ENCODE measurements around the gene HERC5. TPM values are rescaled to one million over a fixed set of nuclear protein-coding genes. Genes with fewer than 3 reads are reported as not detected.
"Not testable (repeated sequence)": the region's sequence is repeated elsewhere in the genome, so short reads cannot be mapped to it uniquely, and the experiment has no call there.

Gene HERC5
- 6.1 and 7.1 TPM in 2 replicates for total RNA-seq (2014; rRNA removed; shearing (Covaris generic))

DNA sequence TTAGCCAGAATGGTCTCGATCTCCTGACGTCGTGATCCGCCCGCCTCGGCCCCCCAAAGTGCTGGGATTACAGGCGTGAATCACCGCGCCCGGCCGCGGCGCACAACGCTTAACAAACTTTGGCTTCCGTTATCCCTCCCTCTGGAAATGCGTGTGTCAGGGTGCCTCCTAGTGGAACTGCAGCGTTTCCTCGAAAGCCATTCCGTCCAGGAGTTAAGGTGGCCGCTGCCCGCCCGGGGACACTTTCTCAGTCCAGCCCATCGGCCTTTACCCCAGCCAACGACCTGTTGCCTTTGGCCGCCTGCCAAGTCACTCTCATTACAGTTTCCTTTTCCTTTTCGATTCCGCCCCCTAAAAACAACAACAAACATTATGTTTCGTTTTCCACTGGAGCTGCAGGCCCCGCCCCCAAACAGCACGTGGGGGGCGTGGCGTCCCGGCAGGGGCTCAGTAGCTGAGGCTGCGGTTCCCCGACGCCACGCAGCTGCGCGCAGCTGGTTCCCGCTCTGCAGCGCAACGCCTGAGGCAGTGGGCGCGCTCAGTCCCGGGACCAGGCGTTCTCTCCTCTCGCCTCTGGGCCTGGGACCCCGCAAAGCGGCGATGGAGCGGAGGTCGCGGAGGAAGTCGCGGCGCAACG, at the start of gene HERC5:
TSS of gene HERC5 (plus strand) at position 450 of the 637 bp plus-strand sequence. CDS start at position 601, 151 bp downstream.
- peak; percentile 94 for DNase-seq (ENCODE audit: low read depth)

DNA sequence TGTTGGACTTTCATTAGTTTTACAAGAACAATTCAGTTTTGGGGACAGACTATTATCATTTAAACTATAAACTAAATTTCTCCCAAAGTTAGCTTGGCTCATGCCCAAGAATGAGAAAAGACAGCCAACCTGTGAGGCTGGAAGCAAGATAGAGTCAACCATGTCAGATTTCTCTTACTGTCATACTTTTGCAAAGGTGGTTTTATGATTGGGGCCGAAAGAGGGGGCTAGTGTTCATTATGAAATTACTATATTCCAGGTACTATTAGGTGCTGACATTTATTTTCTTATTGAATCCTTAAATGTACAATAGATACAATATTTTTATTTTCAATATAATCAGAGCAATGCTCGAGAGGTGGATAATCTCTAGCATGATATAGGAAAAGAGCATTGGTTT, 47.7 kb upstream of the HERC5 start:
- no peak for DNase-seq (ENCODE audit: low read depth)

DNA sequence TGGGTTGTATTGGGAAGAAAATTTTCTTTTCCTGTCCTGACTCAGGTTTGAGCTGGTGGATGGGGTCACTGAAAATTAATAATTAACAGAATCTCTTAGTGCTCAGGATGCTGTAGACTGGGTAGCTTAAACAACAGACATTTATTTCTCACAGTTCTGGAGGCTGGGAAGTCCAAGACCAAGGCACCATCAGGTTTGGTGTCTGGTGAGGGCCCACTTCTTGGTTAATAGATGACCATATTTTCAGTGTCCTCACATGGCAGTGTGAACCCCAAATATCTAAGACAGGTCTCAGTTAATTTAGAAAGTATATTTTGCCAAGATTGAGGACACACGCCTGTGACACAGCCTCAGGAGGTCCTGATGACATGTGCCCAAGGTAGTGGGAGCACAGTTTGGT, 47.1 kb upstream of the HERC5 start:
- DNase-seq (ENCODE audit: low read depth), result no peak

DNA sequence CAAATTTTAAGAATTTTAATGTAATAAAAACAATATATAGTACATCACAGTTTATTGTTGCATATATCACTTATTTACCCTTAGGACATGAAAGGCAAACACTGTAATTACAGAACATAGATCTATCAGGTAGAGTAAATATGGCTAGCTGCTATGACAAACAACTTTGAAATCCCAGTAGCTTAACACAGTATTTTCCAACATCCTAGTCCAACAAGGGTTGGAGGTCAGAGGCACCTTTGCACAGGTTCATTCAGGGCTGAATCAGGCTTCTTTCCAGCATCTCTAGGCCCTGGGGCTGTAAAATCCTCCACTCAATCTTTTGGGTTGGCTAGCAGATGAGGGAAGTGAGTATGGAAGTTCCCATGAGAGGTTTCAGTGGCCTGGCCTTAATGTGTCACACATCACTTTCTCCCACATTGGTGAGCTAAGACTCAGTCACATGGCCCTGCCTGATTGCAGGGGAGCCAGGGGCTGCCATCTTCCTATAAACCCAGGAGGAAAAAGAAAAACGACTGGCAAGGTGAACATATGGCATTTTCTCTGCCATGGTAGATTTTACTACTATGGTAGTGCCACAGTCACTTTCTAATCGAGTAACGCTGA, 45.3 kb upstream of the HERC5 start:
- no peak for DNase-seq (ENCODE audit: low read depth)

DNA sequence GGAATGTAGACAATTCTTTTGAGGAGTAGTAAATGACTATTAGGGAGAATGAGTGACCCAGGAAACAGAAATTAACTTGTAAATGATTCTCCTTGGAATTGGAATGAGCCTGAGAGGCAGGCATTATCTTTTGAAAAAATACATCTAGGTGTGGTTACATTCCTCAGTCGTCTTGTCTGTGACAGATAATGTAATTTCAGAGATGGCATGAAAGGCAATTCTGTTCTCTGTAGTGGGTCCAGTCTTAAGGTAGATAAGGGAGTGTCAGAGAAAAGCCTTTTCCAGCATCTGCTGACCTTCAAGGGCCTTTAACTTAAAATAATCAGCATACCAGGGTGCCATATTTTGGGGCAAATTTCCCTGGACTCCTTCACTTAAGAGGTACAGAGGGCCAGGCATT, 43.1 kb upstream of the HERC5 start:
- no peak for DNase-seq (ENCODE audit: low read depth)

DNA sequence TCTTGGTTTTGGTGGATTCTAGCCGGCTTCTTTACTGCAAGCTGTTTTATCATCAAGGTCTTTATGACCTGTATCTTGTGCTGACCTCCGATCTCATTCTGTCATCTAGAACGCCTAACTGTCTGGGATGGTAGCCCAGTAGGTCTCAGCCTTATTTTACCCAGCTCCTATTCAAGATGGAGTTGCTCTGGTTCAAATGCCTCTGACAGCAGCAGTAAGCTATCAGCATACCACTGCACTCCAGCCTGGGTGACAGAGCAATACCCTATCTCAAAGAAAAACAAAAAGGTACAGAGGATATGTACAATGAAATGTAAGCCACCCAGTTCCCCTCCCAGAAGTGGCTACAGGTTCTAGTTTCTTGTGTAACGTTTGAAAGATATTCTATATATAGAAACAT, 42.2 kb upstream of the HERC5 start:
- no peak for DNase-seq (ENCODE audit: low read depth)

DNA sequence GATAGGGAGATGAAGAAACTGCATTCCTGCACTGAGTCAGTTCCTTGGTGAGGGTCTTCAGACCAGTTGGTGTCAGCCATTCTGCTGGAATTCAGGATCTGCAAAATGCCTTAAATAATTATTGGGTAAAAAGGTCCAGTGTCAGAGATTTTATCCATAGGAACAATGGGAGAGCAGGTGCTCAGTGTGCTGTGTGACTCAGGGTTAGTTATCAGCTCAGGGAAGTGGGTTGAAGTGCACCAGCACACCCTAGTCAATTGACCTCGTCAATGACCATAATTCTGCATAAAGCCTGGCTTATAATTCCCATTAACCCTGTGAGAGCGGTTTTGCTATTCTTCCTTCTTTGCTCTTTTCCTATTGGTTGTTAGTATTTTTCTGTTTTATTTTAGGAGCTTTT, 40.9 kb upstream of the HERC5 start:
- DNase-seq (ENCODE audit: low read depth), result no peak

DNA sequence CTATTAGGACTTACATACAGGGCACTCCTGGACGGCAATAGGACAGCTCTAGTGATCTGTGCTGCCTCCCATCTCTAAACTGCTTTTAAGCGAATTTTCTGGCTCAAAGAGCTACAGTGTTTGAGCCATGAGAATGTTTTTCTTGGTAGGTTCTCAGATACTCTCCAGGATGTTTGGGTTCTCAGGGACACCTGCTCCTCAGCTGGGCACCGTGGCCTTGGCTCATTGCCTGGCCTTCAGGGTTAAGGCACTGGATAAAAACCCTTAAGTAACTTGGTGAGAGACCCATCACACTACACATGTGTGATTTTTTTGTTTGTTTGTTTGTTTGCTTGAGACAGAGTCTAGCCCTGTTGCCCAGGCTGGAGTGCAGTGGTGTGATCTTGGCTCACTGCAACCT, 38.5 kb upstream of the HERC5 start:
- DNase-seq (ENCODE audit: low read depth), result no peak

DNA sequence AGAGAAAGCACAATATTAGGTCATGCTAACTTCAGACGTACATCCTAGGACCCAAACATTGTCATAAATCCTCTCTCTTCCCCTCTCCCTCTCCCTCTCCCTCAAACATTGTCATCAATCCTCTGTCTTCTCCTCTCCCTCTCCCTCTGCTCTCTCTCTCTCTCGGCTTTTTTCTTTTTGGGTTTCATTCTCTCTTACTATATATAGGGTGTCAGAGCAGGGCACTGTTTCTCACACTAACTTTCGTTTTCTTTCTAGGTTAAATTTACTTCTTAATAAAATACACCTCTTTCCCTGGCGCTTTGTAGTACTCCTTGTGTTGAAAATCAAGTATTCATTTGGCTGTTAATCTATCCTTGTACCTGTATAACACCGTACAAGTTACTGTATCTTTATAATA, 37.0 kb upstream of the HERC5 start:
- no peak for DNase-seq (ENCODE audit: low read depth)

DNA sequence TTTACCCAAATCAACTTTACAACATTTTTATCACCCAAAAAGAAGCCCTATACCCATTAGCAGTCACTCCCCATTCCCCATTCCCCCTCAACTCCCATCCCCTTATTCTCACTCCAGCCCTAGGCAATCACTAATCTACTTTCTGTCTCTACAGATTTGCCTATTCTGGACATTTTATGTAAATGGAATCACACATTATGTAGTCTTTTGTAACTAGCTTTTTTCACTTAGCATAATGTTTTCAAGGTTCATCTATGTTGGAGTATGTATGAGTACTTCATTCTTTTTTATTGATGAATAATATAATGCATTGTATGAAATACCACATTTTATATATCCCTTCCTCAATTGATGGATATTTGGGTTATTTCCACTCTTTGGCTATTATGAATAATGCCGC, 36.1 kb upstream of the HERC5 start:
- no peak for DNase-seq (ENCODE audit: low read depth)

DNA sequence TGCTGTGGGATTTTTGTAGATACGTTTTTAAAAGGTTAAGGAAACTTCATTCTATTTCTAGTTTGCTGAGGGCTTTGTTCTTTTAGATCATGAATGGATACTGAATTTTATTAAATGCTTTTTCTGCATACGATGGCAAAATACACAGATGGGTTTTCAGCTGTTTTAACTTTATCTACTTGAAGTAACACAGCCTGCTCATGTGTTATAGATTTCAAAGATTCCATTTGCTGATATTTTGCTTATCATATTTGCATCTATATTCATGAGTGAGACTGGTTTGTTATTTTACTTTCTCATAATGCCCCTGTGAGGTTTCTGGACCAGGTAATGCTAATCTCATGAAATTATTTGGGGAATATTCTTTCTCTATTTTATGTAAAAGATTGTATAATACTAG, 34.5 kb upstream of the HERC5 start:
- DNase-seq (ENCODE audit: low read depth), result no peak

DNA sequence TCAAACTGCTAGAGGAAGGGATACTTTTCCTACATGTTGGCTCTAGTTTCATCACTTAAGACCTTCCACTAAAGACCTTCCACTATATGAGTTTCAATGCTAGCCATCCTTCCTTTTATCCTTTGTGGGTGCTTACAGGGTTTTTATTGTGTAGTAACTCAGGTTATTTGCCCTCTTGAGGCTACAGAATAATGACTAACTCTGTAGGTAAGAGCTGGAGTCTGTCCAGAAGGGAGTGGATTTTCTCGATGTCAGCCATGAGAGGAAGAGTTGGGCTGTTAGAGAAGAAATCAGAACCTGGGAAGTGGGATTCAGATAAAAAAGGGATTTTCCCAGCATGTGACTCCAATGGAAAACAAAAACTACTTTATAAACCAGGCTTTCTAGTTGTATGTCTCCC, 27.5 kb upstream of the HERC5 start:
- no peak for DNase-seq (ENCODE audit: low read depth)

DNA sequence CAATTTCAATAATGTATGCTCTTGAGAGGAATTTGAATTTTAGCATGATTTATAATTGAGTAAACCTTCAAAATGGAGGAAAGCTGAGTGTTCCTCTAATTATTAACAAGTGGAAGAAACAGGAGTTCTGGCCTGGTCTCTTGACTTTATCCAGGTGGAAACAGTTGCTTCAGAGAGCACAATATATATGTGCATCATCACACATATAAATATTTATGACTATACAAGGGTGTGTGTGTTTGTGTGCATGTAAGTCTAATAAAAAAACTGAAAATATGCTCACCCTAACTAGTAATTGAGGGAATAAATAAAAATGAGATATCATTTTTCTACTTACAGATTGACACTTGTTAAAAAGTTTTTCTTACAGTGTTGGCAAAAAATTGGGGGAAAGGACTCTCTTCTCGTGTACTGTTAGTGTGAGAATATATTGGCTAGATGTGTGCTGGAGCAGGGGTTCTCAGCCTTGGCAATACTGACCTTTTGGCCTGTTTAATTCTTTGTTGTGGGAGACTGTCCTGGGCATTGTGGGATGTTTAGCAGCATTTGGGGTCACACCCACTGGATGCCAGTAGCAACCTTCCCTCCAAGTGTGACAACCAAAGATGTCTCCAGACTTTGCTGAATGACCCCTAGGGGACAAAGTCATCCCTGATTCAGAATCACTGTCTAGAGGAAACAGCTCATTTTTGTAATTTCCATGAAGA, 20.8 kb upstream of the HERC5 start:
- DNase-seq (ENCODE audit: low read depth), result no peak

DNA sequence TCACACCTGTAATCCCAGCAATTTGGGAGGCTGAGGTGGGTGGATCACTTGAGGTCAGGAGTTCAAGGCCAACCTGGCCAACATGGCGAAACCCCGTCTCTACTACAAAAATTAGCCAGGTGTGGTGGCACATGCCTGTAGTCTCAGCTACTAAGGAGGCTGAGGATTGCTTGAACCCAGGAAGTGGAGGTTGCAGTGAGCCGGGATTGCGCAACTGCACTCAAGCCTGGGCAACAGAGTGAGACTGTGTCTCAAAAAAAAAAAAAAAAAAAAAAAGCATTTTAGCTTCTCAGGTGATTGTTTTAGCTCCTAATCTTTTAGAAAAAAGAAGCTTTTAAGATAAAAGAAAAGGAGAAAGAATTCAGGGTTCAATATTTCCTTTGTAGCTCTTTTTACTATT, 19.0 kb upstream of the HERC5 start:
- not testable (repeated sequence) for DNase-seq (ENCODE audit: low read depth)

DNA sequence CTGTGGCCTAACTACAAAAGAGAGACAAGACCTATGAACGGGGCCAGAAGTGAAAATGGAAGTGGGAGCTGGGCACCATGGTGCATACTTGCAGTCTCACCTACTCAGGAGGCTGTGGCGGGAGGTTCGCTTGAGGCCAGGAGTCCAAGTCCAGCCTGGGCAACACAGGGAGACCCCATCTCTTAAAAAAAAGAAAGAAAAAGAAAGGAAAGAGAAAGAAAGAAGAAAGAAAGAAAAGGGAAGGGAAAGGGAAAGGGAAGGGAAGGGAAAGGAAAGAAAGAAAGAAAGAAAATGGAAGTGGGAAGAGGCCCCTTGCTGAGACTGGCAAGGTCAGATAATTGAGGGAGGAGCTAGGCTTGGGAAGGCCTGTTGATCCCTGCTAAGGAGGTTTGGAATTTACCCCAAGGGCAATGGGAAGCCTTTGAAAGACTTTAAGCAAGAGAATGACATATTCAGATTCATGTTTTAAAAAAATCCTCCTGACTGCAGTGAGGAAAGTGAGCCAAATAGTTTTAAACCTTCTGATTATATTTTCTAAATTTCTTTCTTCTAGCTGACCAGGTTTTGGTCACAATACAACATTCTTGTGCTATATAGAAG, 17.7 kb upstream of the HERC5 start:
- peak; percentile 71 for DNase-seq (ENCODE audit: low read depth)

DNA sequence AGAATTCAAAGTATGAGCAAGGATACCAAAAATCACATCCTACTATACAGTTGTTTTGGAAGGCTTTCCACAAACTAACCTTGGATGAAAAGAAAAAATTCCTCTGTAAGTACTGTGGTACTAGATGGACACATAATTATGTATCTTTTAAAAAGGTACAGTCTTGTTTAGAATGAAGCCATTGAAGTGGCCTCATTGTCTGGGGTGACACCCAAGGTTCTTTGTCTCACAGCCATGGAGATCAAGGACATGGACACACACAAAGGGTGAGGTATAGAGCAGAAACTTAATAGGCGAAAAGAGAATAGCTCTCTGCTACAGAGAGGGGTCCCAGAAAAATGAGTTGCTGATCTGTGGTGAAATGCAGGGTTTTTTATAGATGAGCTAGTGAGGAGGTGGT, 16.8 kb upstream of the HERC5 start:
- no peak for DNase-seq (ENCODE audit: low read depth)

DNA sequence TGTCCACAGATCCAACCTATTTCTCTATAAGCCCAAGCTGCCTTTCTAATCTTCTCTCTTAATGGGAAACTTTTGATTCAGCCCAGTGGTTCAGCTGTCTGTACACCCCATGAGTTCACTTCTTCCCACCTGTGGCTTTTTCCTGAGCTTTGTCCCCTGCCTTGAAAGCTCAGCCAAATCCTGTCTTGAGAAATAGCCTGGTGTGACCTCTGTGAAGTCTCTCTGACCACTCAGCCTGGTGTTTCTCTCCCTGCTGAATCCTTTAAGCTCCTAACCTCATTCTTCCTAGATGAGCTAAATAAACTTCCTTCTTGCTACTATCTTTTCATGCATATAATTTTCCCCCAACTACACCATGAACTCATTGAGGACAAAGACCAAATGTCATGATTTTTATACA, 15.2 kb upstream of the HERC5 start:
- DNase-seq (ENCODE audit: low read depth), result no peak

DNA sequence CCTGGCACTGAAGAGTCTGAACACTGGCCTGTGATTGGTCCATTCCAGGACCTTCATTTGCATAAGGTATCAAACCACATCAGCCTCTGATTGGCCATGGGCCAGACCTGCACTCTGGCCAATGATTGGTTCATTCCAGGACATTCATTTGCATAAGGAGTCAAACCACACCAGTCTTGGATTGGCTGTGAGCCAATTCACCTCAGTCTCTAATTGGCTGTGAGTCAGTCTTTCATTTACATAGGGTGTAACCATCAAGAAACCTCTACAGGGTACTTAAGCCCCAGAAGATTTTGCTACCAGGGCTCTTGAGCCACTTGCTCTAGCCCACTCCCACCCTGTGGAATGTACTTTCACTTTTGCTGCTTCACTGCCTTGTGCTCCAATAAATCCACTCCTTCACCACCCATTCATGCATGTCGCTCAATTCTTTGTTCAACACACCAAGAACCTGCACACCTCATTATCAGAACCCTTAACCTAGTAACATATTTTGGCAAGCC, 14.2 kb upstream of the HERC5 start:
- DNase-seq (ENCODE audit: low read depth), result peak; percentile 36

DNA sequence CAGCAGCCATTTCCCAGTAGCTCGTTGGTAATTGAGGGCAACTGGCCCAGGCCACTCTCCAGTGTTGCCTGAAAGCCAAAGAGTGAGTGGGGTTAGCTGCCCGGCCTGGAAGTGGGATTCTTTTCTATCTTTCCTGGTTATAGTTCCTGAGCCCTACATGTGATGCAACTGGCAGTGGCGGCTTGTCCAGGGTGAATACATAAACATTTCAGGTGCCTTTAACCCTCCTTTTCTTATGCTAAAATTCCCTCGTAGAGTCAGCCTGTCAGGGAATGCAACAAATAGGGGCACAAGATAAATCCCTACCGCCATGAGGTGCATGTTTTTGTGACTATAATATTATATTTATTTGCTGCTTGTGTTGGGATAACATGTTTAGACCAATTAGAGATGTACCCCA, 13.4 kb upstream of the HERC5 start:
- no peak for DNase-seq (ENCODE audit: low read depth)

DNA sequence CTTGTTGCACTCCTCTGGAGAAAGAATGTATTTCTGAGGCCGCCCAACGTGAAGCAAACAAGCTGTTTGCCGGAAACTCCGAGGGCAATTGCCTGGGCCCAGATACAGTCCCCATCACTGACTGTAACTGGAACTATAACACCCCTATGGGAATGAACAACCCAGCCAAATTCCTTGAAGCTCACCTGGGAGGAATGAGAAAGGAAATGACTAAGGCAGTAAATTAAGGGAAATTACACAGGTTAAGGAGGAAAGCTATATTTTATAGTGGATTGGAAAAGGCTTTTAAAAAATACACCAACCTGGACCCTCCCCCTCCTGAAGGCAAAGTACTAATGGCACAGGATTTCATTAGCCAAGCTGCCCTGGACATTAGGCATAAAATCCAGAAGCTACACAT, 11.7 kb upstream of the HERC5 start:
- DNase-seq (ENCODE audit: low read depth), result no peak

DNA sequence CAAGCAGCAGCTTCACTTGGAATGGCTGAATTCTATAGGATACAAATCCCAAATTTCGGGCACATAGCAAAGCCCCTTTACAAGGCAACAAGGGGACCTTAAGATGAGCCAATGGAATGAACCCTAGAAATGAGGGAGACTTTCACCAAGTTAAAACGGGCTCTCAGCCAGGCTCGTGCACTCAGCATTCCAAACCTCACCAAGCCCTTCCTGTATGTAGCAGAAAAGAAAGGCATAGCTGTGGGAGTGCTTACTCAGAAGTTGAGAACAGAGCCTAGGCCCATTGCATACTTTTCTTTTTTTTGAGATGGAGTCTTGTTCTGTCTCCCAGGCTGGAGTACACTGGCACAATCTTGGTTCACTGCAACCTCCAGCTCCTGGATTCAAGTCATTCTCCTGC, 10.8 kb upstream of the HERC5 start:
- DNase-seq (ENCODE audit: low read depth), result no peak

DNA sequence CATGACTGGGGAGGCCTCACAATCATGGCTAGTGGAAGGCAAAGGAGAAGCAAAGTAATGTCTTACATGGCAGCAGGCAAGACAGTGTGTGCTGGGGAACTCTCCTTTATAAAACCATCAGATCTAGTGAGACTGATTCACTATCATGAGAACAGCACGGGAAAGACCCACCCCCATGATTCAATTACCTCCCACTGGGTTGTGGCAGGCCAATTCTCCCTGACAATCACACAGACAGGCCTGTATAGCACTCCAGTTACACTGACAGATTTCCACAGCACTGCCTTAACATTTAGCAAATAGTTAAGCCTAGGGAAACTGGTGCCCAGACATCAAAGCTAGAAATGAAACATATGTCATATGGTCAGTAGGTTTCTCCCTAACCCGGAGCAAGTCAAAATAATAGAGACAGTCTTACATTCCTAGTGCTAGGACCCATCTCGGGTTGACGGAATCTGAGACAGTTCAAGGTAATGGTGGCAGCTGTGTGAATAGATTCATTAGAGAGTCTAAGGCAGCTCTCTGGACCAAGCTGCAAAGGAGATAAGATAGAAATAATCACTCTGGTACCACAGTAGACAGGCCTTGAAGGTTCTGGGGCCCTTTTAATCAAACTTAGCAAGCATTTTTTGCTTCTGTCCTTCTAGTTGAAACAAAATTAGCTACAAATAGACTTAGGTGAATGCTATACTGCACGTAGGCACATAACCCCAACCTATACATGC, 9.4 kb upstream of the HERC5 start:
- DNase-seq (ENCODE audit: low read depth), result no peak
